HG03060 (cell line): ENCODE measurements around the gene ATP2C2.

ENCODE experiments used
- ATAC-seq: cut with Tn5 transposase; IDR thresholded peaks from one replicate; pipeline ENCODE4 v1.9.1; 2021; ENCODE audit warnings: low read depth, moderate number of reproducible peaks; ENCODE audit not compliant: unreplicated experiment

ATP2C2 gene

DNA sequence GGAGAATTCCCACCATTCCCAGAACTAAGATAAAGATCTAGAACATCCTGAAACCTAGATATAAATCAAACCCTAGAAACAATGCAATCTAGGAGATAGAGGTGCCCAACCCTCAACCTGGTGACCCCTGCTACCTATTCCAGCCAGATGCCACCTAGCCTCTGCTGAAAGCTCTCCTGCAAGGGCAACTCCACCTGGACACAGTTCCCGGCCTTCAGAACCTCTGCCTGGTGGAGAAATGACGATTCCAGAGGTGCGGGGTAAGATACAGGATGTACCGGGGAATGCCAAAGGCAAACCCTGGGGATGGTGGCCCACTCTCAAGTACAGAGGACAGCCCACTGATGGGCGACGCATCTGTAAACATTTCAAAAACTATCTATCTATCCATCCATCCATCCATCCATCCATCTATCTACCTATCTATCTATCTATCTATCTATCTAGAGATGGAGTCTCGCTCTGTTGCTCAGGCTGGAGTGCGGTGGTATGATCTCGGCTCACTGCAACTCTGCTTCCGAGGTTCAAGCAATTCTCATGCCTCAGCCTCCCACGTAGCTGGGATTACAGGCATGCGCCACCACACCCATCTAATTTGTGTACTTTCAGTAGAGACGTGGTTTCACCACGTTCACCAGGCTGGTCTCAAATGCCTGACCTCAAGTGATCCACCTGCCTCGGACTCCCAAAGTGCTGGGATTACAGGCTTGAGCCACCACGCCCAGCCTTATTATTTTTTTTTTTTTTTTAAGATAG, 117.1 kb downstream of the ATP2C2 start:
- ATAC-seq: no peak

DNA sequence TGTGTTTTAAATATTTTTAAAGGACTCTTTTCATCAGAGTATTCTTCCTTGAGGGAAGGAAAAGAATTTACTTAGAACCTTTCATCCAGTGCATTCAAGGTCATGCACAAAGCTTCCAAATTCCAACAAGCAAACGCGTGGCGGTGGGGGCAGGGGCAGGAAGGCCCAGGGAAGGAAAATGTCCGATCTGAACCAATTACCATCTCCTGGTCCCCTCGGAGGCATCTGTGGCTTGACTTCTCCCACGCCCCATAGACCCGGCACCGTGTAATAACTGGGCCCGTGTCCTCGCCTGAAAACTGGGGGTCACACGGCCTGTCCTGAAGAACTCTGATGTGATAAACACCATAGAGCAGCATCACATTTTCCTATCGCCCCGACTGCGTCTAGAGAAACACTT, 117.8 kb downstream of the ATP2C2 start:
- ATAC-seq: no peak

DNA sequence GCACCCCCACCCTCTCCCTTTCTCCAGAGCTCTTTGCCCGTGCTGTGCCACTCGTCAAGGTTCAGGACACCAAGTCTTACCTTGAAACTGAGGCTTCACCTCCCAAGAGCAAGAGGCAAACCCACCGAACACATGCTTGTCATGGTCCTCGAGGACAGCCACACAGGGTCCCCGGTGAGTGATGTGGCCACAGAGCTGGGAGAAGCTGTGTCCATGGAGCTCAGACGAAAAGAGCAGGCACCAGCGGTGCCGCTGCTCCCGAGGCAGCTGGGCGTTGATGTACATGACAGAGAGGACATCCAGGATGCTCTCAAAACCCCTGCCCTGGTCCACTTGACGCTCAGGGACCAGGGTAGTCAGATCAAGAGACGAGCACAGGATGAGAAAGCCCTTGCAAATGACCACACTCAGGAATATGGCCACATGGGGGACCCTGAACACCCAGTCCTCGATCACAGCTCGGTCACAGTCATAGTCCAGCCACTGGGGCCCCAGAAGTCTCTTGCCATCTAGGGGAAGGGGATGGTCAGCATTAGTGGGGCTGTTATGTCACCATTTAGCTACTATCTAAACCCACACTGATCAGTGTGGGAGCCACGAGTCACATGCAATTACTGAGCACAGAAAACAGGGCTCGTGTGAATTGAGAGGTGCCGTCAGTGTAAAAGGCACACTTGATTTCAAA, 118.4 kb downstream of the ATP2C2 start:
- ATAC-seq: no peak

DNA sequence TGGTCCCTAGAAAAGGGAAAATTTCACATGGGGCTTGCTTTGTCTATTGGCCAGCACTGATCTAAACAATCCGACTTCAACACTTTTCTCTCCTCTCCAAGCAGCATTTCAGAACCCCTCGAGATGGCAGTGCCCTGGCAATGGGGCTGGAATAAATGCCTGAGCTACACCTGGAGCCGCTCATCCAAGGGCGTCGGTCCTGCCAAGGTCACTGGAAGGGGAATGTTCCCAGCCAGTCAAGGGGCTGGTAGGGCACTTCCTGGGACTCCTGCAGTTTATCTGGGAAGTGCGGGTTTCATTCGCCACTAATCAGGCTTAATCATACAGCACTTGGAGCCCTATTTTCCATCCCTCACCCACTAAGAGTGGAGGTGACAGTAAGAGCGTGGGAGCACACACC, 119.0 kb downstream of the ATP2C2 start:
- ATAC-seq: no peak

DNA sequence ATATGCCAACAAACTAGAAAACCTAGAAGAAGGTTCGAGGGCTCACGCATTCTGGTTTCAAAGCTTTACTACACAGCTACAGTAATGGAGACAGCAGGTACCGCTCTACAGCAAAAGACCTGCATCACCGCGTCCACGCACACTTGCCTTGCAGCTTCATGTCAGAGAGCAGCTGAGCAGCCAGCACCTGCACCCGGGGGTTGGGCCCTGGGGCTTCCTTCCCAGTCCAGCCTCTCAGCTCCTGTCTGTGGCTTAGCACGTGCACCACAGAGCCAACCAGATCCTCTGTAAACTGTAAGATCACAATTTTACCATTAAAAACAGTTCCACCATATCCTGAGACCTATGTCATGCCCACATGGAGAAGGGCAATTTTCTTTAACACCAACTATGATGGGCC, 120.8 kb downstream of the ATP2C2 start:
- ATAC-seq: no peak

DNA sequence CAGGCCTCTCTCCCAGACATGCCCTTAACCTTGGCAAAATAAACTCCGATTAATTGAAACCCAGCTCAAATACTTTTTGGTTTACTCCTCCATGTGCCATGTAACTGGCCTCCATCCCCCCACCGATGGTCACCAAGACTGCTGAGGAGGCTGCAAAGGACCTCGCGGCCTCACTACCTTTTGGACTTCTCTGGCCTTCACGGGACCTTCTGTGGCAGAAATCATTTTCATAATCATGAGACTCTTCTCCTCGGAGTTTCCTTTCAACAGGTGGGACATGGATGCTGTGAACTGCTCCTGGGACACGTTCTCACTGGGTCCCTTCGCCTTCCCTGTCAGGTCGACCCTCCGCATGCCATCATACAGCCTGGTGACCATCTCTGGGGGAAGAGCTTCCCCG, 127.2 kb downstream of the ATP2C2 start:
- no peak for ATAC-seq

DNA sequence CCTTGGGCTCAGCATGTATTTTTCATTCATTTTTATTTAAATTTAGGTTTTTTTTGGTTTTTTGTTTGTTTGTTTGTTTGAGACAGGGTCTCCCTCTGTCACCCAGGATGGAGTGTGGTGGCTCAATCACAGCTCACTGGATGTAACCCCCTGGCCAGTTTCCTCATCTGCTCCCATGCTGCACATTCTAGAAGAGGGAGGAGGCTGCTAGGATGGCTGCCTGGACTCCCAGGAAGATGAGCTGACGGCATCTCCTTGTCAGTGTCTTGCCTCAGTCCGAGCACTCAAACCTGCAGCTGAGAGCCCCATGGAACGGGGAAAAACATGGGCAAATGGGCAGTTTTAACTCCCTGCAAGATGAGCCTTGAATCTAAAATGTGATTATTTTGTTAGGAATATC, 128.7 kb downstream of the ATP2C2 start:
- ATAC-seq: no peak

DNA sequence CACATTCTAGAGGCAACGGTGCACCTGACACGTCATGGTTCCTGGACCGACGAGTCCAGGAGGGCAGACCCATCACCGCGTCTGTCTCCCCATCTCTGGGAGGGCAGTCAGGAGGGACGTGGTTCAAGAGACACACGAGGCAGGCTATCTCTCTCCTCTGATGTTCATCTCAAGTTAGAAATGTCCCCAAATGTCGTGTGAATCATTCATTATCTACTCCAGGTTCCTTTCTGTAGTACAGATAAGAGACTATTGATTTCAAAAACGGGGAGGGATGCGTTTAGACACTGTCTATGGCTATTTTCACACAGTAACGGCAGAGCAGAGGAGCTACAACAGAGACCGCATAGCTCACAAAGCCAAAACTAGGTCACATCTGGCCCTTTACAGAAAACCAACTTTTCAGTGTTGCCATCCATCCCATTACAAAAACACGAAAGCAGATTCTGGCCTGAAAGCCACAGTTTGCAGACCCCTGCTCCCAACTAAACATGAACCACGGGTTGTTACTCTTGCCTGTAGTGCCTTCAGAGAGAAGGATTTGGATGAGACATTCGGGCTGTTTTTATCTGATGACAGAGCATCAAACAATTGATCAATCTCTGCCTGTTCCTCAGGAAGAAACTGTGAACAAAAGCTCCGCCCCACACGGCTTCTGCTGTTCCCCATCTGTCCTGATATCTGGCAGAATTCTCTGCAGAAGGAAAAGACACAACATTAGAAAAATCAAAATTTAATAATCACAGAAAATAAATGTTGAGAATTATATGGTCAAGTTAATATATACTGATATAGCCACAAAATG, 129.3 kb downstream of the ATP2C2 start:
- ATAC-seq: no peak

DNA sequence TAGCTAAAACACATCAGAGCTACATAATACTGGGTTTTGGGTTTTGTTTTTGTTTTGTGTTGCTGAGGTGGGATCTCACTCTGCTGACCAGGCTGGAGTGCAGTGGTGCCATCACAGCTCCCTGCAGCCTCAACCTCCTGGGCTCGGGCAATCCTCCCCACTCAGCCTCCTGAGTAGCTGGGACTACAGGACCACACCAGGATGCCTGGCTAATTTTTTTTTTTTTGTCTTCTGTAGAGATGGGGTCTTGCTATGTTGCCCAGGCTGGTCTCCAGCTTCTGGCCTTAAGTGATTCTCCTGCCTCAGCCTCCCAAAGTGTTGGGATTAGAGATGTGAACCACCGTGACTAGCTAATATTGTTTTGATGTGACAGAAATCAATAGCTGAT, 129.9 kb downstream of the ATP2C2 start:
- ATAC-seq: no peak

DNA sequence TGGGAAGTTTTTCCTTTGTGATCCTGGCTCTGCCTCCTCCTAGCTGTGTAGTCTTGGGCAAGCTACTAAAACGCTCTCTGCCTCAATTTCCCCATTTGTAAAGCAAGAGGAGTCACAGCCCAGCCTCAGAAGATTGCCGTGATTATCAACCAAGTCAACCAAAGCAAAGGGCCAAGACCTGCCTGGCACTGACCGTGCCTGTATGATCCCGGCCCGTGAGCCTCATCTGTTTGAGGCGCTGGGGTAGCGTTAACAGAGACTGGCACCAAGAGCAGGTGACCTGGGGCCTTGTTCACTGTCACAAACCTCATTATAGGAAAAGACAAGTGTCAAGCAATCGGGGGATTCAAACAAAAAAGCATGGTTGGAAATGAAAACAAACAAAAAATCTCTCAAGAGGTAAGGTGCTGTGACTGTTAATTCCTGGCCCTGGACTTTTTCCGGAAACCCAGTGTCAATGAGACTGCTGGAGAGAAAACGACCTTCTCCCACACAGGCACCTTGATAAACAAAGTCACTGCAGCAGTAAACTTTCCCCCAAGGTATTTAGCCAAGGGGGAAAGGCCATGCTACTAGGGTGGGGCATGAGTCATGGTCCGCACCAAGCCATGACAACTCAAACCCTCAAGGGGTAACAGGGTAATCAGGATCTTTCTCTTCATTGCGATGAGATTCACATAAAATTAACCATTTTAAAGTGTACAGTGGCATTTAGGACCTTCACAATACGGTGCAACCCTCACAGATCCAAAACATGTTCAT, 130.7 kb downstream of the ATP2C2 start:
- no peak for ATAC-seq

DNA sequence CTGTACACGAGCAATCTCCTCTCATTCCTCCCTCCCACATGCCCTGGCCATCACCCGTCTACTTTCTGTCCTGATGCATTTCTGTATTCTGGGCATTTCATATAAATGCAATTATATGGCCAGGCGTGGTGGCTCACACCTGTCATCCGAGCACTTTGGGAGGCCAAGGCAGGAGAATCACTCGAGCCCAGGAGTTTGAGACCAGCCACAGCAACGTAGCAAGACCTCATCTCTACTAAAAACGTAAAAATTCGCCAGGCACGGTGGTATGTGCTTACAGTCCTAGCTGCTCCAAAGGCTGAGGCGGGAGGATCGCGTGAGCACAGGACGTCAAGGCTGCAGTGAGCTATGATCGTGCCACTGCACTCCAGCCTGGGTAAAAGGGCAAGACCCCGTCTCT, 131.3 kb downstream of the ATP2C2 start:
- no peak for ATAC-seq

DNA sequence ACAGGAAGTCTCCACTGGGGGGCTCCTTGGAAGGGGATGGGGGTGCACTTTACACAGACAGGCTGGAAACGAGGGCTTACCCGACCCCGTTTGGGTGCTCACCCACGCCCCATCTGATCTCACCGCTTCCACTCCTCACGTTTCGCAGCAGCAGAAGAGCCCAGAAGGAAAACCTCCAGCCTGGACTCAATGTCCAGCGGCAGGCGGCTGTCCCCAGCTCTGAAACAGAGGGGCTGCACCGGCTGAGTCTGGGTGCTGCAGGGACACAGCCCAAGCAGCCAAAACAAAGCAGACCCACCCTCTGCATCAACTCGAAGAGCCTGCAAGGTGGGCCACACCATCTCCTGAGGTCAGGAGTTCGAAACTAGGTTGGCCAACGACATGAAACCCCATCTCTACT, 132.2 kb downstream of the ATP2C2 start:
- no peak for ATAC-seq

DNA sequence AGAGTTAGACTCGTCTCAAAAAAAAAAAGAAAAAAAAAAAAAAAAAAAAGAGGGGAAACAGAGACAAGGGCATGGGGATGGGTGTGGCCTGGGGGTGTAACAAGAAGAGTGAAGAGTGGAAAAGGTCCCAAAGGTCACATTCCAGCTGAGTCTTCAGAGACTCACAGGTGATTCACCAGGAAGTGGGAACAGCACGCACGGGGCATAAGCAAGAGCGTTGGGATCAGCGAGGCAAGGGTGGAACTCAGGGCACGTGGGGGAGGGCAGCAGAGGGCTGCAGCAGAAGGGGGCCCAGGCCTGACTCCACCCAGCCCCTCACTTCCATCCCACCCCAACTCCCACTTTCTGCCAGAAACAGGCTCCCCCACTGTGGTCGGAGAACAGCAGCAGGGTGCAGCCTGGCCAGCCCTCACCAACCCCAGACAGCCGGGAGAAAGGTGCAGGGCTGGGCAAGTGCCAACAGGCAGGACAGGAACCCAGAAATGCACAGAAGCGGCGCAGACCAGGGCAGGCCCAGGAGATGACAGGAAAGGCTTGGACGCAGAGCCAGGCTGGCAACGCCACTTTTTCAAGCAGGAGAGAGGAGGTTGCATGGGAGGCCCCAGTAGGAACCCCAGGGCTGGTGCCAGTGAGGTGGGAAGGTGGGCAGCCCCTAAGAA, 132.9 kb downstream of the ATP2C2 start:
- ATAC-seq: no peak

DNA sequence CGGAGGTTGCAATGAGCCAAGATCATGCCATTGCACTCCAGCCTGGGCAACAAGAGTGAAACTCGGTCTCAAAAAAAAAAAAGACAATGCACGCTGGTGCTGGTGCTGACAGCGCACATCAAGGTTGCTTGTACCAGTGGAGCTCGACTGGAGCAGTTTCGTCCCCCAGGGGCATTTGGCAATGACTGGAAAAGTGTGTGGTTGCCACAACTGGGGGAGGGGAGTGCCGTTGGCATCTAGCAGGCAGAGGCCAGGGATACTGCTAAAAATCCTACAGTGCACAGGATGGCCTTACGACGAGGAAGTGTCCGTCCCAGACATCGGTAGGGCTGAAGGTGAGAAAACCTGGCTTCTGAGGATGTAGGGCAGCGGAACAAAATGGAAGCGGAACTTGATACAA, 133.7 kb downstream of the ATP2C2 start:
- no peak for ATAC-seq

DNA sequence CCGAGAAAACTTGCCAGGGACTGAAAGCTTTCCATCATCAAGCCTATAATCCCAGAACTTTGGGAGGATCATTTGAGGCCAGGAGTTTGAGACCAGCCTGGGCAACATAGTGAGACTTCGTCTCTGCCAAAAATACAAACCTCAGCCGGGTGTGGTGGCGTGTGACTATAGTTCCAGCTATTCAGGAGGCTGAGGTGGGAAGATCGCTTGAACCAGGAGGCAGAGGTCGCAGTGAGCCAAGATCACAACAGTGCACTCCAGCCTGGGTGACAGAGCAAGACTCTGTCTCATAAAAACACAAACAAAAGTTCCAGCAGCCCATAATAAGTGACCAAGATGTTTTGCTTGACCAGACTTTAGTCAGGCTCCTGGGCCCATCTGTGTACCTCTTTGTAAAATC, 134.2 kb downstream of the ATP2C2 start:
- no peak for ATAC-seq

DNA sequence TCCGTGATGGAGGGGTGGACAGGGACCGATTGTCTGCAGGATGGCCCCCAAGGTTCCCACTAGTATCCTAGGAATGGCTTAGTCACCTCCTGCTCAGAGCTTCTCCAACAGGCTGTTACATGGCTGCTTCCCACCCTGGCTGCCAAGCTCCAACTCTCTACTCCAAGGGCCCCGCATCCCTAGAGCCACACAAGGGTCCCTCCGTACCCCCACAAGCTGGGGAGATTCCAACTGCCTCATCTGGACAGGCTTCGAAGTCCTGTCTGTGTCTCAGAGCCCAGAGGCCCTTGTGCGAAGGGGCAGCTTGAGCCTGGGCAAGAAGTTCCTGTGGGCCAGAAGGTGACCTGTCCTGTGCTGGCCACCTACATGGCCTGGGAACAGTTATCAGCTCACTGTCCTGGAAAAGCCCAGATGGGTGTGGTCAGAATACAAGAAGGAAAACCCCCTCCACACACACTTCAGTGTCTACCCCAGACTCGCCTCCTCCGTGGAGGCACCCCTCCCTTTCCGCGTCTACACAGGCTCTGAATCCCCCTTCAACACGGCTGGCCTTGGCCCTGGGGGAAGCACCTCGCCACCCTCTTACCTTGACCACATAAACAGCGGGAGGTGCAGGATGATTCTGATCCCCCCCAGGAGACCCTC, 135.5 kb downstream of the ATP2C2 start:
- ATAC-seq: no peak

DNA sequence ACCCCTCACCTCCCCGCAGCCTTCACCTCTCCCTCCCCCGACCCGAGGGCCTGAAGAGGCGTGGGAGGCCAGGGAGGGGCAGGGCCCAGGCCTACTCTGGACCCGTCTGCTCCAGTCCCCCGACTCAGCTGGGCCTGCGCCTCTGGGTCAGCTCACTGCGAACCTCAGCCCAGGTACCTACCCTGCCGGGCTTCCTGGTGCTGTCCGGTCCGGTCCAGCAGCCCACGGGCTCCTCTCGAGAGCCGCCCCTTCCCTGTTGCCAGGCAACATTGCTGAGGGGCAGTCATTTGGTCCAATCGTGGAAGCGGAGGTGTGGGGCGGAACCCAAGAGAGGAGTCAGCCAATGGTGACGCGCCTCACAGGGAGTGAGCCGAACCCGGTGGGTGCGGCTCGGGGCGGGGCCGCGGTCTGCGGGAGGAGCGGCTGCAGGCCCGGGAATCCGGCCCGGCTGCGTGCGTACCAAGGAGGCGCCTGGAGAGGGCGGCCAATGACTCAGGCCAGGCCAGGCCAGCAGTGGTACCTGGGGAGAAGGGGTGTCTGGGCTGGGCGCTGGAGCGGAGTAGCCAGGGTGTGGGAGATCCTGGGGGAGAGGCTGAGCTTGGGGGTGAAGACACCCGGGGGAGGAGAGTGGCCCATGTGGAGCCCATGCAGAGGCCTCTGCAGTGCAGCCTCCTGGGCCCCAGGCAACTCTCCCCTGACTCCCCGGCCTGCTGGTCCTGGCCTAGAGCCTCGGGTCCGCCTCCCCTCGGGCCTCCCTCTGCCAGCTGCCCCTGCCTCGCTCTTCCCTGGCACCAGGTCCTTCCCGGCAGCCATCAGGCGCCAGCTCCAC, 136.3 kb downstream of the ATP2C2 start, which contains the start of gene MEAK7:
Gene MEAK7, minus strand, starts transcription at position 240 of the 829 bp plus-strand sequence. CDS start 6,573 bp downstream, outside the sequence.
- ATAC-seq: peak; percentile 92

DNA sequence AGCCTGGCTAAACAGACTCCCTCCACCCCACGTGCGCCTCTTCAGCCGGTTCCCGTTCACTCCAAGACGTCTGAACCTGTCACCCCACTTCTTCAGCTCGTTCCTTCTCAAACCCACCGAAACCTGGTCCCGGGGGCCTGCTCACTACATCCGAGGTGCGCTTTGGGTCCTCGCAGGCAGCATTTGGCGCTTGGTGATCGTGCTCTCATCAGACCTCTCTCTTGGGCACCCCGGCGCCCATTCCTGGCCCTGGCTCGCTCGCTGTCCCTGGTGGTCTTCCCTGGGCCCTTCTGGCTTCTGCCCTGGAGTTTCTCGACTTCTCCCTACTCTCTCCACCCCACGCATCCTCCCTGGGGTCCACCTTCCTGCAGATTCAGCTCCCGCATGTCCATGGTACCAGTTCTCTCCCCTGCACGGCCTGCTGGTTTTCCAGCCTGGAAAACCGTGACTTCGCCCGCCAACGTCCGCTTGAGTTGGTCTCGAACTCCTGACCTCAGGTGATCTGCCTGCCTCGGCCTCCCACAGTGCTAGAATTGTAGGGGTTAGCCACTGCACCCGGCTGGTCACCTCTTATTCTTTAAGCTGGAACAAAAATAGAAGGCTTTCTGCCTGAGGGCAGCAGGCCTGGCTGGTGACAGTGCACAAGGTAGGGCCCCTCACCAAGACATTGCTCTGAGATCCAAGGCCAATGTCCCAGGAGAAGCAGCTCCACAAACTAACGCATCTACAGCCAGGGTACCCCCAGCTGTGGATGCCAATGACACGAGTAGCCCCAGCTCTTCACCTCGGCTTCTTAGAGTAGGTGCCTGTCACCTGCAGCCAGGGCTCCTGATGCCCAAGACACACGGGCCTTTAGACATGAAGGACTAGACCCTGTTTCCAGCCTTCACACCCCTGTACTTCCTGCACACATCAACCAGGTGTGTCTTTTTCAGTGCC, 137.2 kb downstream of the ATP2C2 start:
- ATAC-seq: no peak
